GM23248 (cell line): Measurements from ENCODE around the gene MSH5. TPM values are rescaled to one million over a fixed set of nuclear protein-coding genes. Genes with fewer than 3 reads are reported as not detected.
A peak's percentile ranks its signal among the peaks of the same experiment; 100 is the strongest.
"Not testable (repeated sequence)": the region's sequence is repeated elsewhere in the genome, so short reads cannot be mapped to it uniquely, and the experiment has no call there.

Experiments
- DNase-seq: peaks from one replicate; pipeline ENCODE4 v3.0.0-alpha.2; 2015
- H2AFZ ChIP-seq: fragments of 200-600 bp; sonication (generic); 2 replicates; pipeline ENCODE4 v1.6.1; 2016; ENCODE audit warnings: antibody characterized with exemption
- H3F3A ChIP-seq: fragments of 200-600 bp; sonication (generic); 2 replicates; pipeline ENCODE4 v1.6.1; 2016; ENCODE audit warnings: mild to moderate bottlenecking, antibody characterized with exemption, mixed run types; ENCODE audit not compliant: insufficient read depth
- H3K27ac ChIP-seq: fragments of 200-600 bp; sonication (generic); 2 replicates; pipeline ENCODE4 v1.5.1; 2016; ENCODE audit warnings: mild to moderate bottlenecking
- H3K27me3 ChIP-seq: fragments of 200-600 bp; sonication (generic); replicated peaks from 2 replicates; pipeline ENCODE4 v1.6.1; 2016; ENCODE audit warnings: mild to moderate bottlenecking; ENCODE audit not compliant: insufficient read depth
- H3K36me3 ChIP-seq: fragments of 200-600 bp; sonication (generic); 2 replicates; pipeline ENCODE4 v1.6.1; 2016; ENCODE audit warnings: low read depth, mild to moderate bottlenecking
- H3K4me1 ChIP-seq: fragments of 200-600 bp; sonication (generic); 2 replicates; pipeline ENCODE4 v1.6.1; 2016; ENCODE audit warnings: mild to moderate bottlenecking; ENCODE audit not compliant: insufficient read depth
- H3K4me2 ChIP-seq: fragments of 200-600 bp; sonication (generic); one replicate; pipeline ENCODE4 v1.6.1; 2016; ENCODE audit warnings: mild to moderate bottlenecking; ENCODE audit not compliant: unreplicated experiment
- H3K4me3 ChIP-seq: fragments of 200-600 bp; sonication (generic); 2 replicates; pipeline ENCODE4 v1.5.1; 2016; ENCODE audit warnings: mild to moderate bottlenecking
- H3K79me2 ChIP-seq: fragments of 200-600 bp; sonication (generic); 2 replicates; pipeline ENCODE4 v1.6.1; 2016; ENCODE audit warnings: mild to moderate bottlenecking; ENCODE audit not compliant: insufficient read depth
- H3K9ac ChIP-seq: fragments of 200-600 bp; sonication (generic); 2 replicates; pipeline ENCODE4 v1.6.1; 2016; ENCODE audit warnings: mild to moderate bottlenecking
- H3K9me2 ChIP-seq: fragments of 200-600 bp; sonication (generic); 2 replicates; pipeline ENCODE4 v1.6.1; 2016; ENCODE audit warnings: mixed run types, mild to moderate bottlenecking, moderate library complexity; ENCODE audit not compliant: insufficient read depth
- H3K9me3 ChIP-seq: fragments of 200-600 bp; sonication (generic); one replicate; pipeline ENCODE4 v1.6.1; 2017; ENCODE audit warnings: low read depth
- H4K20me1 ChIP-seq: fragments of 200-600 bp; sonication (generic); 2 replicates; pipeline ENCODE4 v1.6.0; 2016; ENCODE audit not compliant: insufficient read depth
- EZH2 ChIP-seq: fragments of 200-600 bp; sonication (generic); IDR thresholded peaks from 2 replicates; pipeline ENCODE4 v1.6.1; 2018; ENCODE audit warnings: antibody characterized with exemption, mild to moderate bottlenecking; ENCODE audit not compliant: insufficient read depth, poor library complexity, severe bottlenecking
- EZH2phosphoT487 ChIP-seq: fragments of 200-600 bp; sonication (generic); IDR thresholded peaks from 2 replicates; pipeline ENCODE4 v1.6.1; 2018; ENCODE audit warnings: antibody characterized with exemption, moderate library complexity, mild to moderate bottlenecking, low read depth; ENCODE audit not compliant: insufficient read depth
- WGBS, 2 experiments: methylation state at CpG; one replicate each; pipeline ENCODE4 v1.1.6; 2015 to 2017; ENCODE audit warnings: low lambda C conversion rate in 2 of 2, low coverage in 1 of 2; ENCODE audit errors: missing lambda C conversion rate in 2 of 2; 5-methylcytosine and 5-hydroxymethylcytosine counted together
- in situ Hi-C: fragments of 300-500 bp; cut with MboI; formaldehyde crosslinking; loops from 2 replicates; pipeline ENCODE4 v1.15.0; 2020
- polyA plus RNA-seq: library from polyadenylated mRNA; unstranded; fragments of >200 nt; fragmentation: Nextera tagmentation; extraction: Ambion mirVana; gene quantifications from 2 replicates; pipeline ENCODE4 v1.2.1, GENCODE V29; 2016
- total RNA-seq: library from RNA; depleted of rRNA; stranded (reverse); fragments of >200 nt; shearing (Covaris generic); gene quantifications from 2 replicates; pipeline ENCODE4 v1.2.3, GENCODE V29; 2014

MSH5 gene
- total and polyA plus RNA-seq, 2 experiments from 2014 or later: 2.9 to 4.3 TPM

- H3K4me1 ChIP-seq: peaks cover 6% of the 10 kb centered on the region; the same call in 1 of the 2 replicates
- no peak for DNase-seq
- WGBS, 2 experiments: 93 to 95% methylated on average over 3 of the region's 3 CpGs
These were observed 52.2 kb downstream of the MSH5 start for GRCh38 chr6:31792090-31792374.

GRCh38 chr6:31792761-31793171 lies 53.0 kb downstream of the MSH5 start:
- H3K27ac ChIP-seq: no peak overlapping the region
- no peaks in the 10 kb centered on the region for H4K20me1 ChIP-seq
- peaks cover 20% of the 10 kb centered on the region for H3K36me3 ChIP-seq
- no peak overlapping the region for H3K4me3 ChIP-seq
- DNase-seq: peak; percentile 36
- in situ Hi-C loops: no loop called here
- H3K9me2 ChIP-seq: no peaks in the 10 kb centered on the region
- no peak overlapping the region for H3K4me2 ChIP-seq
- H3K79me2 ChIP-seq: peaks cover 63% of the 10 kb centered on the region
- no peak for TF ChIP-seq EZH2
- TF ChIP-seq EZH2phosphoT487: no peak
- no peak overlapping the region for H2AFZ ChIP-seq
- 86 to 91% methylated on average over 12 of the region's 12 CpGs for WGBS, 2 experiments
- no peaks in the 10 kb centered on the region for H3K9me3 ChIP-seq
- peaks cover 22% of the 10 kb centered on the region for H3F3A ChIP-seq
- H3K27me3 ChIP-seq: no peaks in the 10 kb centered on the region
- H3K9ac ChIP-seq: no peak overlapping the region
- H3K4me1 ChIP-seq: peaks cover 6% of the 10 kb centered on the region; the same call in 1 of the 2 replicates

More at GRCh38 chr6:31792090-31792374, 52.2 kb downstream of the MSH5 start:
- Histone ChIP-seq H3K79me2 (peaks cover 69% of the 10 kb centered on the region), H3F3A (peaks cover 15% of the 10 kb centered on the region), H2AFZ (no peak overlapping the region), H3K27me3 (no peaks in the 10 kb centered on the region), H3K9me2 (no peaks in the 10 kb centered on the region), H3K9me3 (no peaks in the 10 kb centered on the region), H3K4me2 (no peak overlapping the region), H4K20me1 (no peaks in the 10 kb centered on the region), H3K36me3 (peaks cover 24% of the 10 kb centered on the region), H3K9ac (no peak overlapping the region), H3K27ac (no peak overlapping the region), H3K4me3 (no peak overlapping the region)
- no peak for TF ChIP-seq EZH2phosphoT487
- TF ChIP-seq EZH2: no peak
- in situ Hi-C loops: no loop called here

- WGBS, 2 experiments: 86 to 94% methylated on average over 6 of the region's 6 CpGs
- DNase-seq, in situ Hi-C loops, H3K9me3 ChIP-seq, H4K20me1 ChIP-seq, H2AFZ ChIP-seq, H3K27me3 ChIP-seq, H3K4me1 ChIP-seq, H3K9me2 ChIP-seq: not testable (repeated sequence)
- Histone ChIP-seq H3K4me3 (peak overlapping the region; percentile 94), H3K27ac (peak overlapping the region; percentile 85), H3K9ac (peak overlapping the region; percentile 93), H3K79me2 (peaks cover 62% of the 10 kb centered on the region), H3K4me2 (peak overlapping the region; percentile 89), H3F3A (peaks cover 23% of the 10 kb centered on the region), H3K36me3 (peaks cover 18% of the 10 kb centered on the region)
These were observed 54.1 kb downstream of the MSH5 start for GRCh38 chr6:31793927-31794245.

GRCh38 chr6:31794294-31794865 lies 54.6 kb downstream of the MSH5 start:
- TF ChIP-seq EZH2phosphoT487: no peak
- TF ChIP-seq EZH2: no peak
- Histone ChIP-seq H3K79me2 (peaks cover 57% of the 10 kb centered on the region), H3K4me3 (peak overlapping the region; percentile 94), H4K20me1 (no peaks in the 10 kb centered on the region), H2AFZ (peak overlapping the region; percentile 92), H3F3A (peaks cover 23% of the 10 kb centered on the region), H3K27ac (peak overlapping the region; percentile 85), H3K9me2 (no peaks in the 10 kb centered on the region), H3K36me3 (peaks cover 13% of the 10 kb centered on the region), H3K9ac (peak overlapping the region; percentile 93), H3K4me2 (peak overlapping the region; percentile 89), H3K27me3 (no peaks in the 10 kb centered on the region), H3K9me3 (no peaks in the 10 kb centered on the region), H3K4me1 (peaks cover 6% of the 10 kb centered on the region; the same call in 1 of the 2 replicates)
- 6 to 8% methylated on average over 7 of the region's 7 CpGs for WGBS, 2 experiments
- peak; percentile 74 for DNase-seq
- in situ Hi-C loops: no loop called here
